GM12878 (cell line): ENCODE results near the gene TTLL11. TPM values are rescaled to one million over a fixed set of nuclear protein-coding genes. Genes with fewer than 3 reads are reported as not detected.

Experiments
- ATAC-seq: fragments of 200-7000 bp; cut with Tn5 transposase; 3 replicates; pipeline ENCODE4 v1.9.1; 2020; ENCODE audit warnings: mild to moderate bottlenecking, moderate library complexity
- BruUV-seq: library from RNA; stranded (reverse); fragments of 400-500 nt; replicated peaks from 2 replicates; lab custom pipeline; 2021; lab: Mats Ljungman, UMichigan
- CTCF ChIA-PET: fragments of 300-600 bp; sonication (Branson Sonifier 250); formaldehyde crosslinking; extraction: SDS; loops from one replicate; lab custom pipeline; 2021; ENCODE audit warnings: inconsistent platforms; lab: Yijun Ruan, JAX
- POLR2A ChIA-PET: fragments of 350-600 bp; formaldehyde crosslinking; extraction: SDS; loops from one replicate; lab custom pipeline; 2021; ENCODE audit warnings: inconsistent platforms; lab: Charles Lee
- RAD21 ChIA-PET: fragments of 300-600 bp; sonication (Branson Sonifier 250); formaldehyde crosslinking; loops from one replicate; lab custom pipeline; 2023; ENCODE audit warnings: antibody characterized with exemption; ENCODE audit not compliant: unreplicated experiment; lab: Charles Lee
- SMC1A ChIA-PET: fragments of 300-600 bp; sonication (Branson Sonifier 250); formaldehyde crosslinking; loops from one replicate; lab custom pipeline; 2023; ENCODE audit not compliant: unreplicated experiment, uncharacterized antibody; lab: Charles Lee
- DNase-seq: peaks from one replicate; pipeline ENCODE4 v3.0.0-alpha.2; 2011; ENCODE audit warnings: low read depth, low spot score
- FAIRE-seq: peaks from 3 replicates; lab custom pipeline; 2011; peaks lifted over from hg19 to GRCh38; lab: Jason Lieb, UNC
- H2AFZ ChIP-seq: 2 replicates; pipeline ENCODE4 v1.6.0; 2011; ENCODE audit warnings: low read depth, low read length, control low read depth; ENCODE audit not compliant: control insufficient read depth
- H3K27ac ChIP-seq: 2 replicates; pipeline ENCODE4 v1.5.1; 2011; ENCODE audit warnings: control low read depth; ENCODE audit not compliant: control insufficient read depth, insufficient read depth
- H3K27me3 ChIP-seq, 2 experiments: replicated peaks in 1 of 2; 2 replicates each; pipeline versions ENCODE4 v1.6.0 to v1.6.1; 2011; ENCODE audit warnings: low read length in 1 of 2; ENCODE audit not compliant: control insufficient read depth in 2 of 2, insufficient read depth in 2 of 2
- H3K36me3 ChIP-seq, 2 experiments: 2 replicates each; pipeline ENCODE4 v1.5.1; 2011; ENCODE audit warnings: low read length in 1 of 2; ENCODE audit not compliant: control insufficient read depth in 2 of 2, insufficient read depth in 2 of 2
- H3K4me1 ChIP-seq: 2 replicates; pipeline ENCODE4 v1.6.1; 2011; ENCODE audit warnings: mild to moderate bottlenecking, low read length, moderate library complexity, mixed read lengths; ENCODE audit not compliant: control insufficient read depth, insufficient read depth
- H3K4me2 ChIP-seq: 2 replicates; pipeline ENCODE4 v1.6.0; 2011; ENCODE audit warnings: control low read depth; ENCODE audit not compliant: control insufficient read depth, insufficient read depth
- H3K4me3 ChIP-seq: fragments of 200-600 bp; sonication (generic); 2 replicates; pipeline ENCODE4 v1.5.1; 2016
- H3K79me2 ChIP-seq: 2 replicates; pipeline ENCODE4 v1.6.0; 2011; ENCODE audit warnings: low read length; ENCODE audit not compliant: control insufficient read depth, insufficient read depth
- H3K9ac ChIP-seq: 2 replicates; pipeline ENCODE4 v1.8.0; 2011; ENCODE audit warnings: low read length, control low read depth, mixed read lengths; ENCODE audit not compliant: control insufficient read depth, insufficient read depth
- H3K9me3 ChIP-seq: replicated peaks from 3 replicates; pipeline ENCODE4 v1.5.1; 2011; ENCODE audit warnings: mild to moderate bottlenecking, low read length; ENCODE audit not compliant: control insufficient read depth, insufficient read depth
- H4K20me1 ChIP-seq: 2 replicates; pipeline ENCODE4 v1.6.0; 2011; ENCODE audit not compliant: control insufficient read depth, insufficient read depth
- E4F1 ChIP-seq: fragments of 450-650 bp; IDR thresholded peaks from 2 replicates; pipeline ENCODE4 v1.6.1; 2018; ENCODE audit warnings: borderline replicate concordance, mild to moderate bottlenecking; ENCODE audit not compliant: partially characterized antibody
- MEF2B ChIP-seq: fragments of 450-650 bp; IDR thresholded peaks from 2 replicates; pipeline ENCODE4 v1.6.1; 2018; ENCODE audit warnings: mild to moderate bottlenecking, moderate library complexity; ENCODE audit not compliant: partially characterized antibody, poor library complexity, severe bottlenecking
- POLR2AphosphoS2 ChIP-seq: IDR thresholded peaks from 2 replicates; pipeline ENCODE4 v1.6.1; 2011; ENCODE audit warnings: low read depth, mild to moderate bottlenecking, low read length, improper control_type of control experiment, moderate library complexity
- RFX5 ChIP-seq: IDR thresholded peaks from 2 replicates; pipeline ENCODE4 v1.6.1; 2011; ENCODE audit warnings: low read depth, low read length, improper control_type of control experiment
- SKIL ChIP-seq: fragments of 450-650 bp; IDR thresholded peaks from 2 replicates; pipeline ENCODE4 v1.6.1; 2017; ENCODE audit warnings: mild to moderate bottlenecking, low read depth, inconsistent platforms; ENCODE audit not compliant: poor library complexity, severe bottlenecking
- SMAD1 ChIP-seq: fragments of 450-650 bp; IDR thresholded peaks from 2 replicates; pipeline ENCODE4 v1.6.1; 2018; ENCODE audit warnings: mild to moderate bottlenecking, low read depth; ENCODE audit not compliant: partially characterized antibody
- TARDBP ChIP-seq: IDR thresholded peaks from 2 replicates; pipeline ENCODE4 v1.6.1; 2016; ENCODE audit warnings: borderline replicate concordance
- ZBTB40 ChIP-seq: fragments of 450-650 bp; IDR thresholded peaks from 2 replicates; pipeline ENCODE4 v1.6.1; 2016; ENCODE audit warnings: mild to moderate bottlenecking, moderate library complexity, borderline replicate concordance
- ZNF384 ChIP-seq: IDR thresholded peaks from 2 replicates; pipeline ENCODE4 v1.6.1; 2012; ENCODE audit warnings: low read depth, mild to moderate bottlenecking, low read length, improper control_type of control experiment, borderline replicate concordance
- WGBS: methylation state at CpG from one replicate; pipeline ENCODE4 v1.1.6; 2016; ENCODE audit warnings: low lambda C conversion rate; ENCODE audit not compliant: insufficient replicate concordance, insufficient coverage; ENCODE audit errors: missing lambda C conversion rate; 5-methylcytosine and 5-hydroxymethylcytosine counted together
- in situ Hi-C: fragments of 300-500 bp; cut with MboI; formaldehyde crosslinking; loops from 9 replicates; pipeline ENCODE4 v1.14.3; 2018; ENCODE audit warnings: mixed read lengths
- intact Hi-C: fragments of 100-400 bp; cut with micrococcal nuclease; formaldehyde crosslinking; loops from one replicate; pipeline ENCODE4 v1.14.2; 2022; ENCODE audit not compliant: unreplicated experiment
- polyA plus RNA-seq, 11 experiments: library from polyadenylated mRNA; depleted of rRNA in 4 of 11; unstranded in 6 of 11; stranded (reverse) in 5 of 11; fragments of >200 nt; fragmentation: Nextera tagmentation in 4 of 11; fragmentation: Illumina TruSeq in 1 of 11; extraction: Ambion mirVana in 4 of 11; extraction: Trizol in 1 of 11; gene quantifications; 1 replicate in 1 of 11; 2 replicates in 10 of 11; pipeline versions ENCODE4 v1.2.1 to v1.2.3, GENCODE V29; 2011 to 2016; ENCODE audit warnings: inconsistent platforms in 2 of 11, missing spikeins in 2 of 11, low read depth in 1 of 11
- total RNA-seq, 4 experiments: library from RNA; depleted of rRNA in 3 of 4; stranded (reverse); fragments of >200 nt in 3 of 4; fragmentation: Illumina TruSeq in 1 of 4; extraction: Trizol in 1 of 4; gene quantifications; 2 replicates each; pipeline versions ENCODE4 v1.2.1 to v1.2.3, GENCODE V29; 2013 to 2021

TTLL11 gene
- total and polyA plus RNA-seq, 10 of the 15 experiments (the other 5 are each of a cell fraction or from before 2014, with no cell fraction given) = 1.2 to 3.7 (median 2.9) TPM

- no peak for TF ChIP-seq ZBTB40
- no peak for TF ChIP-seq SKIL
- TF ChIP-seq ZNF384 = no peak
- no peak for TF ChIP-seq MEF2B
These were observed 36.9 kb upstream of the TTLL11 start (continued) for GRCh38 chr9:122129969-122130368.

- H3K4me3 ChIP-seq = no peak overlapping the region
- intact Hi-C loops (loop anchor here (10.0 kb wide), 1 partner anchor 584 kb away; no protein-coding TSS in a partner anchor), in situ Hi-C loops (loop anchor here (10.0 kb wide), 1 partner anchor 326 kb away; no protein-coding TSS in a partner anchor)
- H3K4me2 ChIP-seq = no peak overlapping the region
- BruUV-seq = no TSS peak
- ChIA-PET RAD21 (no interaction called here), CTCF (interaction anchor here (1.5 kb wide), 1 partner anchor 221 kb away, joined by 3 read pairs; no protein-coding TSS in a partner anchor), POLR2A (no interaction called here), SMC1A (interaction anchor here (0.8 to 1.4 kb wide), 2 partner anchors 30 to 222 kb away, joined by 4 to 5 read pairs; no protein-coding TSS in a partner anchor)
- no peak for TF ChIP-seq TARDBP
- TF ChIP-seq POLR2AphosphoS2 = no peak
- no peak for TF ChIP-seq SMAD1
- TF ChIP-seq RFX5 = no peak
- no peak for TF ChIP-seq E4F1
- no peaks in the 10 kb centered on the region for H3K4me1 ChIP-seq
- DNase-seq = no peak
- H3K9ac ChIP-seq = no peak overlapping the region
- no peak for ATAC-seq
- H4K20me1 ChIP-seq = no peaks in the 10 kb centered on the region
- no peaks in the 10 kb centered on the region for H3K36me3 ChIP-seq
- no peaks in the 10 kb centered on the region for H3K79me2 ChIP-seq
- peaks cover 2 to 12% of the 10 kb centered on the region in 2 experiments; a peak in 2 of 4 replicates for H3K27me3 ChIP-seq
- no peak overlapping the region for H3K27ac ChIP-seq
- no peak for FAIRE-seq
- no peak overlapping the region for H2AFZ ChIP-seq
- 29% methylated on average over 7 of the region's 7 CpGs for WGBS
- H3K9me3 ChIP-seq = no peaks in the 10 kb centered on the region
These were observed 35.8 kb upstream of the TTLL11 start for GRCh38 chr9:122128969-122129343.
